Measurements from ENCODE around the gene RXRA. TPM values are rescaled to one million over a fixed set of nuclear protein-coding genes. Genes with fewer than 3 reads are reported as not detected.

RXRA gene
- total and polyA plus RNA-seq, 2 of the 4 experiments (the other 2 are of a cell fraction) = 7.5 to 17.9 TPM

DNA sequence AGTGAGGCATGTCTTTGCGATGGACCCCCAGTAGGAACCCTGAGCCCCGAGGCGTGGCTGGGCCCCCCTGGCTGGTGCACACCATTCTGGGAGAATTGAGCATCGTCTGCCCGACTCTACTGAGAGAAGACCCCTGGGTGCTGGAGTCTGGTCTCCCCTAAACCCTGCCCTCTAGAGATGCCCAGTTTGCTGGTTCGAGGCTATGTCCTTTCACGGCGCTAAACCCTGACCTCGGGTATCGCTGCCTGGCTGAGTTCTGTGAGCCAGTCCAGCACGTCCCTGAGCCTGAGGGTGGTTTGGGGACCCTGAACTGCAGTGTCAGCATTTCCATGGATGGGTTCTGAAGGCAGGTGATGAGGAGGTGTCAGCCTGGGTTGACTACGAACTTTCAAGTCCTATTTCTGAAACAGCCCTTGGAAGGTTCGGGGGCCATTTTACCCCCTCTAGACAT, 128.8 kb downstream of the RXRA start:
- 94% methylated on average over 7 of the region's 13 CpGs; no CpG with 5 or more reads in 1 of the 2 experiments for WGBS, 2 experiments (ENCODE audit: extremely low coverage in 2 of 2, insufficient read length in 1 of 2)
- intact Hi-C loops (cut with micrococcal nuclease) (loop anchor here (10.0 kb wide), 1 partner anchor 80 kb away; no protein-coding TSS in a partner anchor), dilution Hi-C loops (cut with HindIII; ENCODE audit: low sequenced_read_pairs, unreplicated experiment) (no loop called here), in situ Hi-C loops (cut with MboI; ENCODE audit: low sequenced_read_pairs) (no loop called here)
- Histone ChIP-seq H3K79me1 (ENCODE audit: low read depth in 1 of 2, low read length in 2 of 2) (peaks cover 5 to 28% of the 10 kb centered on the region in 2 experiments; a peak in 2 of 4 replicates), H3K56ac (ENCODE audit: extremely low read depth, insufficient read depth, low read length) (peak overlapping the region; percentile 79), H2AFZ (replicated peaks; ENCODE audit: low read length, poor library complexity) (peak overlapping the region; percentile 90), H2BK5ac (ENCODE audit: low read depth, low read length, poor library complexity, severe bottlenecking) (peak overlapping the region; percentile 98), H3K18ac (ENCODE audit: low read depth, low read length) (peak overlapping the region; percentile 96), H3K4me3 (ENCODE audit: insufficient read depth, low read depth, low read length) (no peak overlapping the region), H3K9me1 (ENCODE audit: insufficient read depth, low read length) (peaks cover 23% of the 10 kb centered on the region), H4K91ac (ENCODE audit: insufficient read depth, low read depth, low read length) (peak overlapping the region; percentile 100), H4K8ac (ENCODE audit: low read depth in 2 of 2, low read length in 2 of 2) (peak overlapping the region; percentile 97 to 98), H2BK120ac (ENCODE audit: low read depth, low read length) (peak overlapping the region; percentile 99), H3K4me1 (ENCODE audit: control insufficient read depth, insufficient read depth, low read length) (peaks cover 30% of the 10 kb centered on the region), H3K9ac (ENCODE audit: low read depth, low read length) (0 out of 2 replicates have a peak overlapping the region, but pooled peaks have one; percentile 76), H3K4me2 (ENCODE audit: low read depth, low read length) (no peak overlapping the region), H2AK5ac (ENCODE audit: low read depth, low read length) (peak overlapping the region; percentile 100), H4K20me1 (ENCODE audit: insufficient read depth, low read length) (no peaks in the 10 kb centered on the region), H3K9me3 (ENCODE audit: control insufficient read depth, insufficient read depth, low read length) (no peaks in the 10 kb centered on the region), H4K5ac (ENCODE audit: low read depth, low read length) (peak overlapping the region; percentile 100), H3K27me3 (ENCODE audit: control insufficient read depth, insufficient read depth, low read length) (no peaks in the 10 kb centered on the region), H3K27ac (ENCODE audit: insufficient read depth, low read length) (peak overlapping the region; percentile 94), H3K14ac (replicated peaks; ENCODE audit: low read depth, low read length) (peak overlapping the region; percentile 79), H3K23ac (ENCODE audit: low read depth, low read length) (peak overlapping the region; percentile 89; the same call in 1 of the 2 replicates), H2AK9ac (replicated peaks; ENCODE audit: low read depth, low read length, poor library complexity) (peak overlapping the region; percentile 100), H2BK15ac (ENCODE audit: low read depth, low read length) (peak overlapping the region; percentile 93; the same call in 2 of the 3 replicates), H2BK20ac (ENCODE audit: low read depth, low read length) (peak overlapping the region; percentile 69), H3K36me3 (ENCODE audit: control insufficient read depth, insufficient read depth, low read length) (no peaks in the 10 kb centered on the region), H3K4ac (ENCODE audit: low read depth, low read length) (peak overlapping the region; percentile 96)
- ATAC-seq (ENCODE audit: low read depth) (no peak), DNase-seq (no peak)
- no TSS peak for BruUV-seq (replicated peaks)
- CTCF ChIA-PET = no interaction called here
- TF ChIP-seq MAFK (IDR thresholded peaks at IDR 0.05; ENCODE audit: low read depth, low read length) (peak; percentile 98), RCOR1 (IDR thresholded peaks at IDR 0.05; ENCODE audit: insufficient replicate concordance, low read length) (no peak)
- POLR2A ChIA-PET (ENCODE audit: unreplicated experiment) = no interaction called here
